B cell (primary cell): ENCODE data around the gene XPC. TPM values are rescaled to one million over a fixed set of nuclear protein-coding genes. Genes with fewer than 3 reads are reported as not detected.

Experiments
- ATAC-seq: fragments of 200-7000 bp; cut with Tn5 transposase; one replicate; pipeline ENCODE4 v1.10.0; 2021; ENCODE audit warnings: low read depth, mild to moderate bottlenecking, moderate number of reproducible peaks, moderate library complexity
- CTCF ChIA-PET: fragments of 350-600 bp; sonication (Branson Sonifier 250); formaldehyde crosslinking; loops from one replicate; lab custom pipeline; 2021; ENCODE audit warnings: antibody characterized with exemption, inconsistent platforms; lab: Charles Lee
- POLR2A ChIA-PET: fragments of 350-600 bp; sonication (Branson Sonifier 250); formaldehyde crosslinking; loops from one replicate; lab custom pipeline; 2021; ENCODE audit warnings: antibody characterized with exemption; lab: Charles Lee
- DNase-seq: peaks from one replicate; pipeline ENCODE4 v3.0.0; 2013
- H2AFZ ChIP-seq: 2 replicates; pipeline ENCODE4 v1.6.1; 2012; ENCODE audit warnings: mild to moderate bottlenecking, low read depth, low read length; ENCODE audit not compliant: insufficient read depth, poor library complexity, severe bottlenecking
- H3K27ac ChIP-seq, 2 donors: 1 replicate in 1 of 2; 2 replicates in 1 of 2; pipeline ENCODE4 v1.5.1; 2012 to 2013; ENCODE audit warnings: low read length in 2 of 2, mild to moderate bottlenecking in 2 of 2, moderate library complexity in 1 of 2
- H3K27me3 ChIP-seq, 4 experiments: fragments of 200-600 bp in 1 of 4; sonication (generic) in 1 of 4; replicated peaks in 1 of 4; 1 replicate in 2 of 4; 2 replicates in 2 of 4; pipeline versions ENCODE4 v1.6.1 to v1.7.0; 2013 to 2016; ENCODE audit warnings: low read length in 3 of 4, mild to moderate bottlenecking in 2 of 4, mixed read lengths in 1 of 4, moderate library complexity in 1 of 4; ENCODE audit not compliant: insufficient read depth in 4 of 4, control insufficient read depth in 3 of 4; ENCODE audit errors: control extremely low read depth in 1 of 4
- H3K36me3 ChIP-seq, 2 experiments: replicated peaks in 1 of 2; 1 replicate in 1 of 2; 2 replicates in 1 of 2; pipeline versions ENCODE4 v1.6.1 to v1.7.1; 2013; ENCODE audit warnings: low read length in 1 of 2; ENCODE audit not compliant: insufficient read depth in 2 of 2, control insufficient read depth in 1 of 2; ENCODE audit errors: control extremely low read depth in 1 of 2, extremely low read depth in 1 of 2
- H3K4me1 ChIP-seq, 2 donors: fragments of 200-600 bp in 1 of 2; sonication (generic) in 1 of 2; 1 replicate in 1 of 2; 2 replicates in 1 of 2; pipeline versions ENCODE4 v1.5.1 to v1.6.1; 2013 to 2017; ENCODE audit warnings: low read length in 2 of 2; ENCODE audit not compliant: control insufficient read depth in 2 of 2, insufficient read depth in 2 of 2
- H3K4me2 ChIP-seq: replicated peaks from 2 replicates; pipeline ENCODE3; 2012; ENCODE audit warnings: mild to moderate bottlenecking, low read depth, low read length; ENCODE audit not compliant: poor library complexity, severe bottlenecking
- H3K4me3 ChIP-seq, 5 experiments: fragments of 200-600 bp in 1 of 5; sonication (generic) in 1 of 5; 1 replicate in 3 of 5; 2 replicates in 2 of 5; pipeline versions ENCODE4 v1.5.1 to v1.7.0; 2011 to 2016; ENCODE audit warnings: low read length in 4 of 5, mild to moderate bottlenecking in 4 of 5, low read depth in 2 of 5, control low read depth in 1 of 5, moderate library complexity in 1 of 5; ENCODE audit not compliant: insufficient read depth in 1 of 5; ENCODE audit errors: control extremely low read depth in 1 of 5, extremely low read depth in 1 of 5
- H3K79me2 ChIP-seq: fragments of 200-600 bp; sonication (generic); one replicate; pipeline ENCODE4 v1.6.0; 2016; ENCODE audit warnings: low read length; ENCODE audit not compliant: control insufficient read depth, insufficient read depth
- H3K9ac ChIP-seq: fragments of 200-600 bp; sonication (generic); 2 replicates; pipeline ENCODE4 v1.6.1; 2017; ENCODE audit warnings: mild to moderate bottlenecking, low read length, moderate library complexity
- H3K9me3 ChIP-seq, 3 donors: one replicate each; pipeline versions ENCODE4 v1.6.1 to v1.7.1; 2013; ENCODE audit warnings: low read length in 2 of 3; ENCODE audit not compliant: control insufficient read depth in 2 of 3, insufficient read depth in 1 of 3; ENCODE audit errors: control extremely low read depth in 1 of 3
- H4K20me1 ChIP-seq: 2 replicates; pipeline ENCODE4 v1.6.0; 2012; ENCODE audit warnings: mild to moderate bottlenecking, low read length; ENCODE audit not compliant: insufficient read depth, control insufficient read depth, poor library complexity, severe bottlenecking
- H3K27ac Mint-ChIP-seq: one replicate; pipeline ENCODE4 v1.8.0; 2021; ENCODE audit warnings: mixed read lengths
- H3K27me3 Mint-ChIP-seq: one replicate; pipeline ENCODE4 v1.8.0; 2021; ENCODE audit warnings: mixed read lengths
- H3K4me1 Mint-ChIP-seq: one replicate; pipeline ENCODE4 v1.8.0; 2021; ENCODE audit warnings: mixed read lengths
- H3K4me3 Mint-ChIP-seq: one replicate; pipeline ENCODE4 v1.8.0; 2021; ENCODE audit warnings: mixed read lengths
- H3K9me3 Mint-ChIP-seq: one replicate; pipeline ENCODE4 v1.8.0; 2022; ENCODE audit warnings: mixed read lengths; ENCODE audit not compliant: insufficient read depth
- EZH2 ChIP-seq: IDR thresholded peaks from 2 replicates; pipeline ENCODE4 v1.6.1; 2012; ENCODE audit warnings: borderline replicate concordance, low read depth, mild to moderate bottlenecking, moderate library complexity, low read length; ENCODE audit not compliant: insufficient read depth, poor library complexity, severe bottlenecking
- WGBS: methylation state at CpG from one replicate; pipeline ENCODE4 v1.1.5; 2013; ENCODE audit warnings: missing lambda C conversion rate; ENCODE audit not compliant: insufficient coverage; 5-methylcytosine and 5-hydroxymethylcytosine counted together
- intact Hi-C: fragments of 100-400 bp; cut with micrococcal nuclease; formaldehyde crosslinking; loops from one replicate; pipeline ENCODE4 v1.10.0; 2022
- polyA plus RNA-seq: library from polyadenylated mRNA; depleted of rRNA; stranded (reverse); fragments of >200 nt; gene quantifications from 2 replicates; pipeline ENCODE4 v1.2.3, GENCODE V29; 2012
- total RNA-seq, 2 donors: library from RNA; stranded (reverse); fragments of 120-200 nt in 1 of 2; gene quantifications; 1 replicate in 1 of 2; 2 replicates in 1 of 2; pipeline versions ENCODE4 v1.2.3 to v1.2.4, GENCODE V29; 2013 to 2022
- TF ChIP-seq, protein P1 (sequence below): fragments of 200-600 bp; IDR thresholded peaks from one replicate; pipeline ENCODE4 v1.8.0; 2022; ENCODE audit warnings: antibody characterized with exemption, mild to moderate bottlenecking

The XPC gene
- total and polyA plus RNA-seq, 2 donors (not counting 1 experiment from before 2014, with no cell fraction given): 22.5 to 67.6 TPM

DNA sequence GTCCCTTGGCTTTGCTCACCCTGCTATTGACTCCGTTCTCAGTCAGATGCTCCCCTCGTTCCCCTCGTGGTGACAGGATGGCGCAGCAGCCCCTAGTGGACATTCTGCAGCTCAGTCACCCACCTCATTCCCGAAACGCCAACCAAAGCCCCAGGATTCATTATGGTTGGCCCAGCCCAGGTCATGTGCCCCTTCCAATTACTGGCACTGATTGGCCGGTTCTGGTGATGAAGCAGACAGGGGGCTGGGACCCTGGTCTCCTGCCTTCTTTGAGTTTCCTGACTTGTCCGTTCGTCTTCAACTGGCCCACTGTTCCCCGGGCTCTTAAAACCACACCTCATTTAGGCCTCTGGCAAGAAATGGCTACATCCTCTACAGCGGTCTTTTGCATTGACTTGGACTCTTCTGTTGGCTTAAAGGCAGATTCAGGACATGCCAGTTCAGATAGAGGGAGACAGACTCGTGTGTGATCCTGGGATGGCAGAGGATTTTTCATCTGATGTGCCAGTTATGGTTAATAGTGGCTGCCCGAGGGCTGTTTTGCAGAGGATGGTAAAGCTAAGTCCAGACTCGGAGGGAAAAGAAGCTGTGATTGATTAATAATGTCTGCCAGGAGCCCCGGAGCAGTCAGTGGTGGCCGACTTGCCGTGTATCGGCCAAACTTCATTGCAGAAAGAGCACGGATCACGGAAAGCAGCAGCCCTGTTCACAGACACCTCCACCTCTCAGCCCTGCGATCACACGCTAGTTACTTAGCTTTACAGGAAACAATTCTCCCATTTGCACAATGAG is 38.1 kb upstream of the XPC start:
- Mint-ChIP-seq H3K9me3 (peaks cover under 1% of the 10 kb centered on the region), H3K4me3 (peak overlapping the region; percentile 20), H3K4me1 (no peaks in the 10 kb centered on the region), H3K27me3 (no peaks in the 10 kb centered on the region), H3K27ac (no peak overlapping the region)
- H3K4me1 ChIP-seq: no peaks in the 10 kb centered on the region
- DNase-seq (peak; percentile 41), ATAC-seq (peak; percentile 57)
- peak overlapping the region; percentile 65 for H3K4me2 ChIP-seq
- H3K27ac ChIP-seq: peak overlapping the region in 1 of 2 donors; percentile 33
- peak overlapping the region in 4 of 5 experiments; percentile 42 to 54 (median 45) for H3K4me3 ChIP-seq
- peak overlapping the region; percentile 32 for H3K9ac ChIP-seq
- peak overlapping the region; percentile 56 for H2AFZ ChIP-seq
- H3K27me3 ChIP-seq: no peaks in the 10 kb centered on the region
- H3K36me3 ChIP-seq: no peaks in the 10 kb centered on the region
- no peaks in the 10 kb centered on the region for H3K79me2 ChIP-seq
- no peak for TF ChIP-seq EZH2
- TF ChIP-seq, protein P1, sequence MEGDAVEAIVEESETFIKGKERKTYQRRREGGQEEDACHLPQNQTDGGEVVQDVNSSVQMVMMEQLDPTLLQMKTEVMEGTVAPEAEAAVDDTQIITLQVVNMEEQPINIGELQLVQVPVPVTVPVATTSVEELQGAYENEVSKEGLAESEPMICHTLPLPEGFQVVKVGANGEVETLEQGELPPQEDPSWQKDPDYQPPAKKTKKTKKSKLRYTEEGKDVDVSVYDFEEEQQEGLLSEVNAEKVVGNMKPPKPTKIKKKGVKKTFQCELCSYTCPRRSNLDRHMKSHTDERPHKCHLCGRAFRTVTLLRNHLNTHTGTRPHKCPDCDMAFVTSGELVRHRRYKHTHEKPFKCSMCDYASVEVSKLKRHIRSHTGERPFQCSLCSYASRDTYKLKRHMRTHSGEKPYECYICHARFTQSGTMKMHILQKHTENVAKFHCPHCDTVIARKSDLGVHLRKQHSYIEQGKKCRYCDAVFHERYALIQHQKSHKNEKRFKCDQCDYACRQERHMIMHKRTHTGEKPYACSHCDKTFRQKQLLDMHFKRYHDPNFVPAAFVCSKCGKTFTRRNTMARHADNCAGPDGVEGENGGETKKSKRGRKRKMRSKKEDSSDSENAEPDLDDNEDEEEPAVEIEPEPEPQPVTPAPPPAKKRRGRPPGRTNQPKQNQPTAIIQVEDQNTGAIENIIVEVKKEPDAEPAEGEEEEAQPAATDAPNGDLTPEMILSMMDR: no peak
- 92% methylated on average over 19 of the region's 22 CpGs for WGBS
- ChIA-PET POLR2A (no interaction called here), CTCF (interaction anchor here (1.2 kb wide), 1 partner anchor 13 kb away, joined by 4 read pairs; no protein-coding TSS in a partner anchor)
- intact Hi-C loops: no loop called here
- peaks cover 0 to 5% (median 3%) of the 10 kb centered on the region in 3 donors for H3K9me3 ChIP-seq
- H4K20me1 ChIP-seq: no peaks in the 10 kb centered on the region

DNA sequence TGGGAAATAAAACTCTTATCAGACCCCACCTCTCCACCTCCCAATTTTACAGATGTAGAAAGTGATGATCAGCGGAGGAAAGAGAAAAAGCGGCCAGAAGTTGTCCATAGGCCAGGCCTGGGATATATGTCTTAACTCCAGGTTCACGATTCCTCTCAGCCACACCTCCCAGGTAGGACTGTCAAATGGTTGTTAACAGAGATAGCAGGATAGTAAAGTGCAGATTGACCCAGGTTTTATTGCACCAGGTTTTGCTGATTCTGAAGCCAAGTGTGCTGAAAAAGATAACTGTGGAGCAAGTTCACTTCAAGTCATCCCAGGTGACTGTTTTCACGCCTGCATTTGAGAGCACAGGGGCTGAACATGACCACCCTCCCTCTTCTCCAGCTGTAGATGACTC is 36.4 kb upstream of the XPC start:
- ChIA-PET CTCF (interaction anchor here (0.7 kb wide), 1 partner anchor 44 kb away, joined by 3 read pairs; no protein-coding TSS in a partner anchor), POLR2A (no interaction called here)
- H2AFZ ChIP-seq: no peak overlapping the region
- H3K9me3 ChIP-seq: peaks cover 0 to 3% (median 1%) of the 10 kb centered on the region in 3 donors
- DNase-seq (no peak), ATAC-seq (no peak)
- no peak for TF ChIP-seq EZH2
- TF ChIP-seq, protein P1: no peak
- H3K9me3 Mint-ChIP-seq: no peaks in the 10 kb centered on the region
- no CpG with 5 or more reads among the region's 4 CpGs for WGBS
- H3K27me3 ChIP-seq: no peaks in the 10 kb centered on the region
- H3K79me2 ChIP-seq: no peaks in the 10 kb centered on the region
- H3K27ac ChIP-seq: no peak overlapping the region
- H3K4me1 Mint-ChIP-seq: no peaks in the 10 kb centered on the region
- H3K4me1 ChIP-seq: no peaks in the 10 kb centered on the region
- no peaks in the 10 kb centered on the region for H4K20me1 ChIP-seq
- H3K27me3 Mint-ChIP-seq: no peaks in the 10 kb centered on the region
- intact Hi-C loops: no loop called here
- H3K4me2 ChIP-seq: no peak overlapping the region
- H3K27ac Mint-ChIP-seq: no peak overlapping the region
- H3K4me3 Mint-ChIP-seq: no peak overlapping the region
- H3K9ac ChIP-seq: no peak overlapping the region
- no peaks in the 10 kb centered on the region for H3K36me3 ChIP-seq
- no peak overlapping the region for H3K4me3 ChIP-seq
